ENCODE results near the gene DIS3L2. TPM values are rescaled to one million over a fixed set of nuclear protein-coding genes. Genes with fewer than 3 reads are reported as not detected.

Gene DIS3L2
- total and polyA plus RNA-seq, 2 experiments from 2014 or later, result 15.2 to 25.3 TPM

DNA sequence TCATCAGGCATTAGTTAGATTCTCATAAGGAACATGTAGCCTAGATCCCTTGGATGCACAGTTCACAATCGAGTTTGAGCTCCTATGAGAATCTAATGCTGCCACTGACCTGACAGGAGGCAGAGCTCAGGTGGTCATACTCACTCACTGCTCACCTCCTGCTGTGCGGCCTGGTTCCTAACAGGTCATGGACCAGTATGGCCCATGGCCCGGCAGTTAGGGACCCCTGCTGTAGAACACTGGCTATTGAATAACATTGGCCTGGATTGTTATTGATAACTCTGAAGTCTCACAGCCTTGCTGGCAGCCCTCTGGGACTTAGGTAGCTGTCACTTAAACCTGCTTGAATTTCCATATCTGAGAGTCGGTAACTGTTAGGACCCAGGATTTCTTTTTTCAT lies 302.6 kb downstream of the DIS3L2 start:
- Histone ChIP-seq H3K79me2 (replicated peaks; ENCODE audit: insufficient read depth) (no peaks in the 10 kb centered on the region), H3K36me3 (ENCODE audit: insufficient read depth) (no peaks in the 10 kb centered on the region), H3K9me2 (ENCODE audit: insufficient read depth) (no peaks in the 10 kb centered on the region), H3K27me3 (ENCODE audit: insufficient read depth) (no peaks in the 10 kb centered on the region), H4K20me1 (replicated peaks; ENCODE audit: insufficient read depth) (0 out of 2 replicates have a peak, but pooled peaks cover 7% of the 10 kb centered on the region), H3K27ac (ENCODE audit: low read depth) (no peak overlapping the region), H3K4me1 (ENCODE audit: insufficient read depth) (no peaks in the 10 kb centered on the region), H3K4me3 (no peak overlapping the region), H2AFZ (no peak overlapping the region), H3F3A (replicated peaks; ENCODE audit: low read depth) (no peaks in the 10 kb centered on the region), H3K4me2 (no peak overlapping the region)
- Mint-ChIP-seq H3K27ac (no peak overlapping the region), H3K4me1 (peaks cover 4% of the 10 kb centered on the region; the same call in 2 of the 3 replicates), H3K36me3 (ENCODE audit: low read depth) (no peaks in the 10 kb centered on the region; the same call in 2 of the 3 replicates), H3K9me3 (no peaks in the 10 kb centered on the region), H3K4me3 (no peak overlapping the region), H3K27me3 (ENCODE audit: insufficient read depth, low read depth, poor library complexity) (peaks cover 4% of the 10 kb centered on the region)
- peak; percentile 54 for ATAC-seq
- TF ChIP-seq, protein P1, sequence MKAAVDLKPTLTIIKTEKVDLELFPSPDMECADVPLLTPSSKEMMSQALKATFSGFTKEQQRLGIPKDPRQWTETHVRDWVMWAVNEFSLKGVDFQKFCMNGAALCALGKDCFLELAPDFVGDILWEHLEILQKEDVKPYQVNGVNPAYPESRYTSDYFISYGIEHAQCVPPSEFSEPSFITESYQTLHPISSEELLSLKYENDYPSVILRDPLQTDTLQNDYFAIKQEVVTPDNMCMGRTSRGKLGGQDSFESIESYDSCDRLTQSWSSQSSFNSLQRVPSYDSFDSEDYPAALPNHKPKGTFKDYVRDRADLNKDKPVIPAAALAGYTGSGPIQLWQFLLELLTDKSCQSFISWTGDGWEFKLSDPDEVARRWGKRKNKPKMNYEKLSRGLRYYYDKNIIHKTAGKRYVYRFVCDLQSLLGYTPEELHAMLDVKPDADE (IDR thresholded peaks at IDR 0.05), result no peak
- no peak for TF ChIP-seq ZNF331 (CRISPR knock-in tag; IDR thresholded peaks at IDR 0.05; ENCODE audit: low read depth)
- no peak for TF ChIP-seq CREB1 (CRISPR knock-in tag; IDR thresholded peaks at IDR 0.05; ENCODE audit: low read depth)
- no peak for TF ChIP-seq NANOG (IDR thresholded peaks at IDR 0.05; ENCODE audit: borderline replicate concordance)
- no peak for TF ChIP-seq EZH2phosphoT487 (IDR thresholded peaks at IDR 0.05; ENCODE audit: unreplicated experiment)
- TF ChIP-seq EZH2 (IDR thresholded peaks at IDR 0.05; ENCODE audit: low read depth, unreplicated experiment), result no peak
- TF ChIP-seq POLR2AphosphoS5 (IDR thresholded peaks at IDR 0.05; ENCODE audit: low read depth), result no peak
- TF ChIP-seq STAT1 (IDR thresholded peaks at IDR 0.05; ENCODE audit: unreplicated experiment), result no peak
- TF ChIP-seq, protein P2, sequence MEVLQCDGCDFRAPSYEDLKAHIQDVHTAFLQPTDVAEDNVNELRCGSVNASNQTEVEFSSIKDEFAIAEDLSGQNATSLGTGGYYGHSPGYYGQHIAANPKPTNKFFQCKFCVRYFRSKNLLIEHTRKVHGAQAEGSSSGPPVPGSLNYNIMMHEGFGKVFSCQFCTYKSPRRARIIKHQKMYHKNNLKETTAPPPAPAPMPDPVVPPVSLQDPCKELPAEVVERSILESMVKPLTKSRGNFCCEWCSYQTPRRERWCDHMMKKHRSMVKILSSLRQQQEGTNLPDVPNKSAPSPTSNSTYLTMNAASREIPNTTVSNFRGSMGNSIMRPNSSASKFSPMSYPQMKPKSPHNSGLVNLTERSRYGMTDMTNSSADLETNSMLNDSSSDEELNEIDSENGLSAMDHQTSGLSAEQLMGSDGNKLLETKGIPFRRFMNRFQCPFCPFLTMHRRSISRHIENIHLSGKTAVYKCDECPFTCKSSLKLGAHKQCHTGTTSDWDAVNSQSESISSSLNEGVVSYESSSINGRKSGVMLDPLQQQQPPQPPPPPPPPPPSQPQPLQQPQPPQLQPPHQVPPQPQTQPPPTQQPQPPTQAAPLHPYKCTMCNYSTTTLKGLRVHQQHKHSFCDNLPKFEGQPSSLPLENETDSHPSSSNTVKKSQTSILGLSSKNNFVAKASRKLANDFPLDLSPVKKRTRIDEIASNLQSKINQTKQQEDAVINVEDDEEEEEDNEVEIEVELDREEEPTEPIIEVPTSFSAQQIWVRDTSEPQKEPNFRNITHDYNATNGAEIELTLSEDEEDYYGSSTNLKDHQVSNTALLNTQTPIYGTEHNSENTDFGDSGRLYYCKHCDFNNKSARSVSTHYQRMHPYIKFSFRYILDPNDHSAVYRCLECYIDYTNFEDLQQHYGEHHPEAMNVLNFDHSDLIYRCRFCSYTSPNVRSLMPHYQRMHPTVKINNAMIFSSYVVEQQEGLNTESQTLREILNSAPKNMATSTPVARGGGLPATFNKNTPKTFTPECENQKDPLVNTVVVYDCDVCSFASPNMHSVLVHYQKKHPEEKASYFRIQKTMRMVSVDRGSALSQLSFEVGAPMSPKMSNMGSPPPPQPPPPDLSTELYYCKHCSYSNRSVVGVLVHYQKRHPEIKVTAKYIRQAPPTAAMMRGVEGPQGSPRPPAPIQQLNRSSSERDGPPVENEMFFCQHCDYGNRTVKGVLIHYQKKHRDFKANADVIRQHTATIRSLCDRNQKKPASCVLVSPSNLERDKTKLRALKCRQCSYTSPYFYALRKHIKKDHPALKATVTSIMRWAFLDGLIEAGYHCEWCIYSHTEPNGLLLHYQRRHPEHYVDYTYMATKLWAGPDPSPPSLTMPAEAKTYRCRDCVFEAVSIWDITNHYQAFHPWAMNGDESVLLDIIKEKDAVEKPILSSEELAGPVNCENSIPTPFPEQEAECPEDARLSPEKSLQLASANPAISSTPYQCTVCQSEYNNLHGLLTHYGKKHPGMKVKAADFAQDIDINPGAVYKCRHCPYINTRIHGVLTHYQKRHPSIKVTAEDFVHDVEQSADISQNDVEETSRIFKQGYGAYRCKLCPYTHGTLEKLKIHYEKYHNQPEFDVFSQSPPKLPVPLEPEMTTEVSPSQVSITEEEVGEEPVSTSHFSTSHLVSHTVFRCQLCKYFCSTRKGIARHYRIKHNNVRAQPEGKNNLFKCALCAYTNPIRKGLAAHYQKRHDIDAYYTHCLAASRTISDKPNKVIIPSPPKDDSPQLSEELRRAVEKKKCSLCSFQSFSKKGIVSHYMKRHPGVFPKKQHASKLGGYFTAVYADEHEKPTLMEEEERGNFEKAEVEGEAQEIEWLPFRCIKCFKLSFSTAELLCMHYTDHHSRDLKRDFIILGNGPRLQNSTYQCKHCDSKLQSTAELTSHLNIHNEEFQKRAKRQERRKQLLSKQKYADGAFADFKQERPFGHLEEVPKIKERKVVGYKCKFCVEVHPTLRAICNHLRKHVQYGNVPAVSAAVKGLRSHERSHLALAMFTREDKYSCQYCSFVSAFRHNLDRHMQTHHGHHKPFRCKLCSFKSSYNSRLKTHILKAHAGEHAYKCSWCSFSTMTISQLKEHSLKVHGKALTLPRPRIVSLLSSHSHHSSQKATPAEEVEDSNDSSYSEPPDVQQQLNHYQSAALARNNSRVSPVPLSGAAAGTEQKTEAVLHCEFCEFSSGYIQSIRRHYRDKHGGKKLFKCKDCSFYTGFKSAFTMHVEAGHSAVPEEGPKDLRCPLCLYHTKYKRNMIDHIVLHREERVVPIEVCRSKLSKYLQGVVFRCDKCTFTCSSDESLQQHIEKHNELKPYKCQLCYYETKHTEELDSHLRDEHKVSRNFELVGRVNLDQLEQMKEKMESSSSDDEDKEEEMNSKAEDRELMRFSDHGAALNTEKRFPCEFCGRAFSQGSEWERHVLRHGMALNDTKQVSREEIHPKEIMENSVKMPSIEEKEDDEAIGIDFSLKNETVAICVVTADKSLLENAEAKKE (CRISPR knock-in tag; IDR thresholded peaks at IDR 0.05), result no peak
- TF ChIP-seq, protein P3, sequence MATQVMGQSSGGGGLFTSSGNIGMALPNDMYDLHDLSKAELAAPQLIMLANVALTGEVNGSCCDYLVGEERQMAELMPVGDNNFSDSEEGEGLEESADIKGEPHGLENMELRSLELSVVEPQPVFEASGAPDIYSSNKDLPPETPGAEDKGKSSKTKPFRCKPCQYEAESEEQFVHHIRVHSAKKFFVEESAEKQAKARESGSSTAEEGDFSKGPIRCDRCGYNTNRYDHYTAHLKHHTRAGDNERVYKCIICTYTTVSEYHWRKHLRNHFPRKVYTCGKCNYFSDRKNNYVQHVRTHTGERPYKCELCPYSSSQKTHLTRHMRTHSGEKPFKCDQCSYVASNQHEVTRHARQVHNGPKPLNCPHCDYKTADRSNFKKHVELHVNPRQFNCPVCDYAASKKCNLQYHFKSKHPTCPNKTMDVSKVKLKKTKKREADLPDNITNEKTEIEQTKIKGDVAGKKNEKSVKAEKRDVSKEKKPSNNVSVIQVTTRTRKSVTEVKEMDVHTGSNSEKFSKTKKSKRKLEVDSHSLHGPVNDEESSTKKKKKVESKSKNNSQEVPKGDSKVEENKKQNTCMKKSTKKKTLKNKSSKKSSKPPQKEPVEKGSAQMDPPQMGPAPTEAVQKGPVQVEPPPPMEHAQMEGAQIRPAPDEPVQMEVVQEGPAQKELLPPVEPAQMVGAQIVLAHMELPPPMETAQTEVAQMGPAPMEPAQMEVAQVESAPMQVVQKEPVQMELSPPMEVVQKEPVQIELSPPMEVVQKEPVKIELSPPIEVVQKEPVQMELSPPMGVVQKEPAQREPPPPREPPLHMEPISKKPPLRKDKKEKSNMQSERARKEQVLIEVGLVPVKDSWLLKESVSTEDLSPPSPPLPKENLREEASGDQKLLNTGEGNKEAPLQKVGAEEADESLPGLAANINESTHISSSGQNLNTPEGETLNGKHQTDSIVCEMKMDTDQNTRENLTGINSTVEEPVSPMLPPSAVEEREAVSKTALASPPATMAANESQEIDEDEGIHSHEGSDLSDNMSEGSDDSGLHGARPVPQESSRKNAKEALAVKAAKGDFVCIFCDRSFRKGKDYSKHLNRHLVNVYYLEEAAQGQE (IDR thresholded peaks at IDR 0.05; ENCODE audit: unreplicated experiment), result no peak
- no peak for TF ChIP-seq JUNB (IDR thresholded peaks at IDR 0.05; ENCODE audit: unreplicated experiment)
- no peak for TF ChIP-seq ZNF114 (CRISPR knock-in tag; IDR thresholded peaks at IDR 0.05)
- TF ChIP-seq, protein P4, sequence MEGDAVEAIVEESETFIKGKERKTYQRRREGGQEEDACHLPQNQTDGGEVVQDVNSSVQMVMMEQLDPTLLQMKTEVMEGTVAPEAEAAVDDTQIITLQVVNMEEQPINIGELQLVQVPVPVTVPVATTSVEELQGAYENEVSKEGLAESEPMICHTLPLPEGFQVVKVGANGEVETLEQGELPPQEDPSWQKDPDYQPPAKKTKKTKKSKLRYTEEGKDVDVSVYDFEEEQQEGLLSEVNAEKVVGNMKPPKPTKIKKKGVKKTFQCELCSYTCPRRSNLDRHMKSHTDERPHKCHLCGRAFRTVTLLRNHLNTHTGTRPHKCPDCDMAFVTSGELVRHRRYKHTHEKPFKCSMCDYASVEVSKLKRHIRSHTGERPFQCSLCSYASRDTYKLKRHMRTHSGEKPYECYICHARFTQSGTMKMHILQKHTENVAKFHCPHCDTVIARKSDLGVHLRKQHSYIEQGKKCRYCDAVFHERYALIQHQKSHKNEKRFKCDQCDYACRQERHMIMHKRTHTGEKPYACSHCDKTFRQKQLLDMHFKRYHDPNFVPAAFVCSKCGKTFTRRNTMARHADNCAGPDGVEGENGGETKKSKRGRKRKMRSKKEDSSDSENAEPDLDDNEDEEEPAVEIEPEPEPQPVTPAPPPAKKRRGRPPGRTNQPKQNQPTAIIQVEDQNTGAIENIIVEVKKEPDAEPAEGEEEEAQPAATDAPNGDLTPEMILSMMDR (conservative IDR thresholded peaks at IDR 0.05; ENCODE audit: low read depth in 2 of 2), result no peak
- no peak for DNase-seq (ENCODE audit: low spot score)
